ENCODE data around the gene PSMG2.

DNA sequence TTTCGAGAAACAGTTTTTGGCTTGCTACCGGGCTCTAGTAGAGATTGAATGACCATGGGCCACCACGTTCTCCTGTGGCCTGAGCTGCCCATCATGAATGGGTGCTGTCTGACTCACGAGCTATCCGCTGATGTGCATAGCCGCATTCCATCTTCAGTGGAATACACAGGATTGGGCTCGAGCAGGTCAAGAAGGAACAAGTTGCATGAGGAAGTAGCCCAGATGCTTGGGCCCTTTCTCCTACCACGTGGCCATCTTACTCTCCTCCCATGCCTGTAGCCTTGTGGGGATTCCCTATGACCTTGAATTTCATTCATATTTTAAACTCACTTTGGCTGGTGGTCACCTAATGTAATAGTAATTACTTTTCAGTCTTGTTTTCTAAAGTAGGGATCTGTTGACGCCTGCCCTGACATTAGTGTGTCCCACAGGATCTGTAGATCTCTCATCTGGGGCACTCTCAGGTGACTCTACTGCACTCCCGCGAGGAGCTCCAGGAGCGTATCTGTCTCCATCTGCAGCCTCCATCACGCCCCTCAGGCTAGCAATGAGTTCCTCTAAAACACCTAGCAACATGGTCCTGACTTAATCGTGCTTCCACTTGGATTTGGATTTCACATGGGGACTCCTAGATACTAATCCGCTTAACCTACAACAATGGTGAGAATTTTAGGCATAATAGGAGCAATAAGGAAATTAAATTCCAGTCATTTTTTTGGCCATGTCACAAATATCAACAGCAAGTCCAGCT is 67.8 kb downstream of the PSMG2 start:
- TF ChIP-seq ZNF70 (CRISPR knock-in tag; IDR thresholded peaks at IDR 0.05) (no peak), ZFP3 (CRISPR knock-in tag; IDR thresholded peaks at IDR 0.05) (no peak), PPARA (CRISPR knock-in tag; IDR thresholded peaks at IDR 0.05; ENCODE audit: borderline replicate concordance) (no peak), ISL1 (CRISPR knock-in tag; IDR thresholded peaks at IDR 0.05) (no peak), ESRRG (CRISPR knock-in tag; IDR thresholded peaks at IDR 0.05) (no peak), ARNTL (CRISPR knock-in tag; IDR thresholded peaks at IDR 0.05; ENCODE audit: borderline replicate concordance, low read depth) (no peak), TCF4 (CRISPR knock-in tag; IDR thresholded peaks at IDR 0.05; ENCODE audit: borderline replicate concordance) (no peak), ZFP30 (CRISPR knock-in tag; IDR thresholded peaks at IDR 0.05) (no peak), BACH2 (CRISPR knock-in tag; IDR thresholded peaks at IDR 0.05; ENCODE audit: borderline replicate concordance) (no peak)
- TF ChIP-seq, protein P1, sequence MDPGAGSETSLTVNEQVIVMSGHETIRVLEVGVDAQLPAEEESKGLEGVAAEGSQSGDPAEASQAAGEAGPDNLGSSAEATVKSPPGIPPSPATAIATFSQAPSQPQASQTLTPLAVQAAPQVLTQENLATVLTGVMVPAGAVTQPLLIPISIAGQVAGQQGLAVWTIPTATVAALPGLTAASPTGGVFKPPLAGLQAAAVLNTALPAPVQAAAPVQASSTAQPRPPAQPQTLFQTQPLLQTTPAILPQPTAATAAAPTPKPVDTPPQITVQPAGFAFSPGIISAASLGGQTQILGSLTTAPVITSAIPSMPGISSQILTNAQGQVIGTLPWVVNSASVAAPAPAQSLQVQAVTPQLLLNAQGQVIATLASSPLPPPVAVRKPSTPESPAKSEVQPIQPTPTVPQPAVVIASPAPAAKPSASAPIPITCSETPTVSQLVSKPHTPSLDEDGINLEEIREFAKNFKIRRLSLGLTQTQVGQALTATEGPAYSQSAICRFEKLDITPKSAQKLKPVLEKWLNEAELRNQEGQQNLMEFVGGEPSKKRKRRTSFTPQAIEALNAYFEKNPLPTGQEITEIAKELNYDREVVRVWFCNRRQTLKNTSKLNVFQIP (CRISPR knock-in tag; IDR thresholded peaks at IDR 0.05; ENCODE audit: borderline replicate concordance, low read depth) = no peak
- TF ChIP-seq, protein P2, sequence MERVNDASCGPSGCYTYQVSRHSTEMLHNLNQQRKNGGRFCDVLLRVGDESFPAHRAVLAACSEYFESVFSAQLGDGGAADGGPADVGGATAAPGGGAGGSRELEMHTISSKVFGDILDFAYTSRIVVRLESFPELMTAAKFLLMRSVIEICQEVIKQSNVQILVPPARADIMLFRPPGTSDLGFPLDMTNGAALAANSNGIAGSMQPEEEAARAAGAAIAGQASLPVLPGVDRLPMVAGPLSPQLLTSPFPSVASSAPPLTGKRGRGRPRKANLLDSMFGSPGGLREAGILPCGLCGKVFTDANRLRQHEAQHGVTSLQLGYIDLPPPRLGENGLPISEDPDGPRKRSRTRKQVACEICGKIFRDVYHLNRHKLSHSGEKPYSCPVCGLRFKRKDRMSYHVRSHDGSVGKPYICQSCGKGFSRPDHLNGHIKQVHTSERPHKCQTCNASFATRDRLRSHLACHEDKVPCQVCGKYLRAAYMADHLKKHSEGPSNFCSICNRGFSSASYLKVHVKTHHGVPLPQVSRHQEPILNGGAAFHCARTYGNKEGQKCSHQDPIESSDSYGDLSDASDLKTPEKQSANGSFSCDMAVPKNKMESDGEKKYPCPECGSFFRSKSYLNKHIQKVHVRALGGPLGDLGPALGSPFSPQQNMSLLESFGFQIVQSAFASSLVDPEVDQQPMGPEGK (CRISPR knock-in tag; IDR thresholded peaks at IDR 0.05; ENCODE audit: borderline replicate concordance) = no peak
